Right forelimb (tissue), 1 donor: ENCODE measurements around the gene CSH1.
A peak's percentile ranks its signal among the peaks of the same experiment; 100 is the strongest.

Source experiments
- DNase-seq: peaks from one replicate; pipeline ENCODE4 v3.0.0-alpha.2; 2018

CSH1 gene

DNA sequence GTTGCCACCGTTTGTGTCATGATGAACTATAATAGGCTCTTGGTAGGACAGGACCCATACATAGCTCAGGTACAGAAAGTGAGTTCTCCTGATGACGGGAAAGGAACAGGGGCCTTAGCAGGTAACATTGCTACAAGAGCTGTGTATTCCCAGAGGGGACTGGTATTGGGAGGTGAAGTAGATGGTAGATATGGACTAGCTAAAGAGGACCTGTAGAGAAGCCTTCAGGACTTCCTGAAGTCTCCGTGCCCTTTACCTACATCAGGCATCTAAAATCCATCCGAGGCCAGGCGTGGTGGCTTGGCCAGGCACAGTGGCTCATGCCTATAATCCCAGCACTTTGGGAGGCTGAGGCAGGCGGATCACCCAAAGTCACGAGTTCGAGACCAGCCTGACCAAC lies 41.2 kb downstream of the CSH1 start:
- no peak for DNase-seq

- DNase-seq, result no peak
Observed at GRCh38 chr17:63854709-63855108, 41.7 kb downstream of the CSH1 start.

- no peak for DNase-seq
Observed at GRCh38 chr17:63853260-63853659, 43.1 kb downstream of the CSH1 start.

DNA sequence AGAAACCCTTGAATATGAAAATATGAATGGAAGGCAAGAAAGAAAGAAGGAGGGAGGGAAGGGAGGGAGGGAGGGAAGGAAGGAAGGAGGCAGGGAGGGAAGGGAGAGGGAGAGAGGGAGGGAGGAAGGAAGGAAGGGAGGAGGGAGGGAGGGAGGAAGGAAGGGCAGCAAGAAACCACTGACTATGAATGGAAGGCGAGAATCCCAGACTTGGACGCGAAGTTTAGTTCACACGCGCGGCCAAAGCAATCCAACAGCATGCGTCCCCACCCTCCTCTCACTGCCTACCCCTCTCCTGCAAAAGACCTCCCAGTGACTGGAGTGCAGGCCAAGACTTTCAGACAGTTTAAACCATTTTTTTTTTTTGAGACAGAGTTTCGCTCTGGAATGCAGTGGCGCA lies 46.0 kb downstream of the CSH1 start:
- no peak for DNase-seq

GRCh38 chr17:63848834-63849689 lies 47.3 kb downstream of the CSH1 start:
- DNase-seq, result peak; percentile 92

GRCh38 chr17:63847525-63848249 lies 48.7 kb downstream of the CSH1 start:
- no peak for DNase-seq

DNA sequence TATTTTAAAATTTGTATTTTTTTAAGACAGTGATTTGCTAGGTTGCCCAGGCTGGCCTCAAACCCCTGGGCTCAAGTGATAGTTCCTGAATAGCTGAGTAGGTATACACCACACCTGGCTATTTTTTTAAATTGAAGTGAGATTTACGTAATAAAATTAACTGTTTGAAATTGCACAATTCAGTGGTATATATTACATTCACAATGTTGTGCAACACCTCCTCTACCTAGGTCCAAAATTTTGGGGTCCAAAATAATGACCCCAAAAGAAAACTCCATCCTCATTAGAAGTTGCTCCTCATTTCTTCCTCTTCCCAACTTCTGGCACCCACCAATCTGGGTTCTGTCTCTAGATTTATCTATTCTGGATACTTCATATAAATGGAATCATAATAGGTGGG lies 50.9 kb downstream of the CSH1 start:
- no peak for DNase-seq
